HUES6 (cell line): ENCODE results near the gene FBLL1.

Experiments used
- H3K27ac ChIP-seq: 2 replicates; pipeline ENCODE4 v1.7.0; 2013; ENCODE audit warnings: low read depth, mild to moderate bottlenecking, low read length, inconsistent platforms
- H3K27me3 ChIP-seq: 2 replicates; pipeline ENCODE4 v1.6.1; 2013; ENCODE audit warnings: low read length; ENCODE audit not compliant: control insufficient read depth, insufficient read depth
- H3K36me3 ChIP-seq: 2 replicates; pipeline ENCODE4 v1.6.1; 2013; ENCODE audit warnings: low read length; ENCODE audit not compliant: control insufficient read depth, insufficient read depth
- H3K4me1 ChIP-seq: 2 replicates; pipeline ENCODE4 v1.6.1; 2013; ENCODE audit warnings: low read length; ENCODE audit not compliant: control insufficient read depth, insufficient read depth
- H3K4me3 ChIP-seq: 2 replicates; pipeline ENCODE4 v1.5.1; 2013; ENCODE audit warnings: low read depth, low read length
- H3K9ac ChIP-seq: one replicate; pipeline ENCODE4 v1.6.1; 2013; ENCODE audit warnings: mild to moderate bottlenecking, low read length
- H3K9me3 ChIP-seq: 2 replicates; pipeline ENCODE4 v1.6.1; 2013; ENCODE audit warnings: low read depth, low read length; ENCODE audit not compliant: control insufficient read depth, insufficient read depth

Gene FBLL1

DNA sequence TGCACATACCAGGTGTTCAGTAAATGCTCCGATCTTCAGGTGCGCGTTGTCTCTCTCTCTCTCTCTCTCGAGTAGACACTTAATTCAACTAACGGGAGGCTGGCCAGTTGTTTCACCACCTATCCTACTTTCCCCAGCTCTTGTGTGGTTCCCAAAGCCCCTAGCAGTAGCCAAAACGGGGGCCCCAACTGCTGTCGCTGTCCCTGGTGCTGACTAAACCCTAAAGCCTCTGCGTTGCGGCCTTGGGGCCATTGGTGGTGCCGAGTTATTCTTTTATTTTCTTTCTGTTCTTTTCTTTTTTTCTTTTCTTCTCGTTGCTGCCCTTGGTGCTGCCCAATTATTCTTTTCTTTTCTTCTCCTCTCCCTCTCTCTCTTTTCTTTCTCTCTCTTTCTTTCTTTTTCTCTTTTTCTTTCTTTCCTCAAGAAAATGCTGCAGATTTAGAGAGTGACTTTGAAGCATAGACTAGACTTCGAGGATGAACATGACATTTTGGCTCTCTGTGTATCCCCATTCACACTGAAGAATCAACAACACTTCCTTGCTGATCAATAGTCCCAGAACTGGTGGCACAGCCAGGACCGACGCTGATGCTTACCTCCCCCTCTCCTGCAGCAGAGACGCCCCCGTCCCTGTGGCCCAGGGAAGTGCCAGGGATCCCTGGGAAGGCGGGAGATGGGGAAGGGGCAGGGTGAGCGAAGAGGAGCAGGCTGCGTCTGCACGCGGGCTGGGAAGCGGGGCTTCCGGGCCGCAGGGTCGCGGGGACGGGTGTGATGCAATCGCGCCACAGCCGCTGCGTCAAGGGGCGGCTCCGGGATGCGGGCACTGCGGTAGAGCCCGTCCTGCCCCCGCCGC is at the start of gene FBLL1:
FBLL1 (plus strand) TSS at position 785 of the 853 bp plus-strand sequence. CDS start 200 bp downstream, outside the sequence.
- no peak within 1 kb of the TSS for H3K27ac ChIP-seq
- H3K36me3 ChIP-seq = no peaks in the 10 kb centered on the region
- H3K9me3 ChIP-seq = no peaks in the 10 kb centered on the region
- H3K9ac ChIP-seq = peak within 1 kb of the TSS; percentile 27
- peak within 1 kb of the TSS; percentile 61 for H3K4me3 ChIP-seq
- H3K4me1 ChIP-seq = peaks cover 15% of the 10 kb centered on the region
- peaks cover 27% of the 10 kb centered on the region for H3K27me3 ChIP-seq

DNA sequence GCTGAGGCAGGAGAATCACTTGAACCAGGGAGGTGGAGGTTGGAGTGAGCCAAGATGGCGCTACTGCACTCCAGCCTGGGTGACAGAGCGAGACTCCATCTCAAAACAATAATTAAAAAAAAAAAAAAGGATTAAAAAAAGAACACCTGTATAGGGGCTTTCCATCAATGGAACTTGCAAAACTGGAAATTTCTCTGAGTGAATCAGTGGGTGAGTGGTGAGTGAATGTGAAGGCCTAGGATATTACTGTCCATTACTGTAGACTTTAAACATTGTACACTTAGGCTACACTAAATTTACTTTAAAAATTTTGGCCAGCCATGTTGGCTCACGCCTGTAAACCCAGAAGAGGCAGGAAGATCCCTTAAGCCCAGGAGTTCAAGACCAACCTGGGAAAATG is 48.5 kb upstream of the FBLL1 start:
- Histone ChIP-seq H3K36me3 (no peaks in the 10 kb centered on the region), H3K27me3 (no peaks in the 10 kb centered on the region), H3K9me3 (no peaks in the 10 kb centered on the region), H3K4me3 (no peak overlapping the region), H3K9ac (no peak overlapping the region), H3K4me1 (no peaks in the 10 kb centered on the region), H3K27ac (no peak overlapping the region)

DNA sequence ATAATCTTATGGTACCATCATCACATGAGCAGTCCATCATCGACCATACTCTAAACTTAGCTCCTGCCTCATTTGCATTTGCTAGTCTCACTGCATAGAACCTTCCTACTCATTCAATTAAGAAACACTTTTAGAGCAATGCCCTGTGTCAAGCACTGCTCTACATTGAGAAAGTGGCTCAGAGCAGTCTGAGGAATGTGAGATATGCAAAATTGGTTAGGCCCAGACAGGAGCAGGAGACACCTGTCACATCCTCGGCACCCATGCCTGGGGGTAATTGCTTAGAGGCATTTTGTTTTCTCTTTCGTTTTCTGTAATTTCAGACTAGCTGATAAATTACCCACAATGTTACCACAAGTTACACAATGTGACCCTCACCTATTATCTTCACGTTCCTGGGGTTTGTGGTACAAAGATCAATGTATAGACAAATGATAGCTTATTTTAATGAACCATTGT is 47.7 kb upstream of the FBLL1 start:
- no peak overlapping the region for H3K27ac ChIP-seq
- no peak overlapping the region for H3K9ac ChIP-seq
- H3K4me1 ChIP-seq = no peaks in the 10 kb centered on the region
- H3K27me3 ChIP-seq = no peaks in the 10 kb centered on the region
- H3K9me3 ChIP-seq = no peaks in the 10 kb centered on the region
- no peaks in the 10 kb centered on the region for H3K36me3 ChIP-seq
- H3K4me3 ChIP-seq = no peak overlapping the region

DNA sequence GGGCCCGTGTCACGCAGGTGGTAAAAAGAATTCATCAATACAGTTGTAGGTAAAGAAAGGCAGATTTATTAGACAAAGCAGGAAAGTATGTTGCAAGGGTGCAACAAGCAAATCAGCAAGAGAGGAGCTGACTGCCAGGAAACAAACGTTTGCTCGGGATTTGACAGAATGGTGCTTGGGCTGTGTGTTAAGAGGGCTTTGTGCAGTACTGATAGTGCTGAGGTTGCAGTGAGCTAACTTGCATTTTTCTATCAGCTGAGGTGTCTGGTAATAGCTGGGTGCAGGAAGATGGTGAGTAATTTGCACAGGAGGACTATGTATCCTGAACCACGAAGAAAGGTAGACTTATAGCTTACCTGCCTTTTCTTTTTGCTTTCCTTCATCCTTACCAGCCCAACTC is 46.7 kb upstream of the FBLL1 start:
- Histone ChIP-seq H3K27ac (no peak overlapping the region), H3K9me3 (no peaks in the 10 kb centered on the region), H3K4me1 (0 out of 2 replicates have a peak, but pooled peaks cover 2% of the 10 kb centered on the region), H3K36me3 (no peaks in the 10 kb centered on the region), H3K4me3 (no peak overlapping the region), H3K27me3 (no peaks in the 10 kb centered on the region), H3K9ac (no peak overlapping the region)

DNA sequence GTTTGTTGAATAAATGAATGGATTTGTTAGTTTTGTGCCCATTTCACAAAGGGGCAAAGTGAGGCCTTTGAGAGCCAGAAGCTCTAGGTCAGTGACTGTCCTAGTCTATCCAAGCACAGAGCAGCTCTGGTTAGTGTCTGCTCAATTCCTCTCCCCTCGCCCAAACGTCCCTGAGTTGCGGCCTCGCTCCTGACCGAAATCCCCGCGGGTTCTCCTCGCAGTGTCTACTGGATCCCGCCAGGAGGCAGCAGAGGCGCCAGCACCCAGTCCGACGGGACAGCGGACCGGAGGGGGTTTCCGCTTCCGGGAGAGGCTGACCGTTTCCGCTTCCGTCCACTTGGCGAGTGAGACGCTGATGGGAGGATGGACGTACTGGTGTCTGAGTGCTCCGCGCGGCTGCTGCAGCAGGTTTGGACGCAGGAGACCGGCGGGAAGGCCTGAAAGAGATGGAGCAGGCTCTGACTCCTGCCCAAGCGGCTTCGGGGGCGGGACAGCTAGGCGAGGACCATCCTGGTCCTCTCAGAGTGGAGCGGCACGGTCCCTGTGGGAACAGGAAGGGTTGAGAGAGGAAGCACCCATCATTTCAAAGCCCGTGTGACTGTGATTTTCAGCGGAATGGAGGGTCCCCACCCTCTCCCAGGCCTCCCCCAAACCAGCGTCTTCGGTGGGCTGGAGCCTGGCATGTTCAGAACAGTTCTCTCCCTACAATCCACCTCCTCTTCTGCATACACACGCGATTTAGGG is 42.8 kb upstream of the FBLL1 start, which contains the start of gene RARS1:
RARS1 (plus strand) TSS at position 336 of the 744 bp plus-strand sequence; CDS start at position 364, 28 bp downstream.
- peak within 1 kb of the TSS; percentile 87 for H3K4me3 ChIP-seq
- peak within 1 kb of the TSS; percentile 85 for H3K9ac ChIP-seq
- H3K36me3 ChIP-seq = peaks cover 36% of the 10 kb centered on the region
- 0 out of 2 replicates have a peak, but pooled peaks cover 3% of the 10 kb centered on the region for H3K4me1 ChIP-seq
- no peak within 1 kb of the TSS; the same call in 1 of the 2 replicates for H3K27ac ChIP-seq
- no peaks in the 10 kb centered on the region for H3K27me3 ChIP-seq
- H3K9me3 ChIP-seq = no peaks in the 10 kb centered on the region

DNA sequence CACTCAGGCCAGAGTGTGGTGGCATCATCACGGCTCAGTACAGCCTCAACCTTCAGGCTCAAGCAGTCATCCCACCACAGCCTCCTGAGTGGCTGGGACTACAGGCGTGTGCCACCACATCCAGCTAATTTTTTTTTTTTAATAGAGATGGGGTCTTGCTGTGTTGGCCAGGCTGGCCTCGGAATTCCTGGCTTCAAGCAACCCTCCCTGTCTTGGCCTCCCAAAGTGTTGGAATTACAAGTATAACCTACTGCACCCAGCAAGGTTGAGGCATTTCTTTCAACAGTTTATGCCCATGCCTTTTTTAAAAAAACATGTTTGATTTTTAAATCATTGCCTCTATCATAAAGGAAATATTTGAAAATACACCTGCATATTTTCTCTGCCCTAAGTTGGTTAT is 40.0 kb upstream of the FBLL1 start:
- Histone ChIP-seq H3K9ac (no peak overlapping the region), H3K27me3 (no peaks in the 10 kb centered on the region), H3K4me3 (no peak overlapping the region), H3K9me3 (no peaks in the 10 kb centered on the region), H3K36me3 (peaks cover 63% of the 10 kb centered on the region), H3K4me1 (0 out of 2 replicates have a peak, but pooled peaks cover 3% of the 10 kb centered on the region), H3K27ac (no peak overlapping the region)

DNA sequence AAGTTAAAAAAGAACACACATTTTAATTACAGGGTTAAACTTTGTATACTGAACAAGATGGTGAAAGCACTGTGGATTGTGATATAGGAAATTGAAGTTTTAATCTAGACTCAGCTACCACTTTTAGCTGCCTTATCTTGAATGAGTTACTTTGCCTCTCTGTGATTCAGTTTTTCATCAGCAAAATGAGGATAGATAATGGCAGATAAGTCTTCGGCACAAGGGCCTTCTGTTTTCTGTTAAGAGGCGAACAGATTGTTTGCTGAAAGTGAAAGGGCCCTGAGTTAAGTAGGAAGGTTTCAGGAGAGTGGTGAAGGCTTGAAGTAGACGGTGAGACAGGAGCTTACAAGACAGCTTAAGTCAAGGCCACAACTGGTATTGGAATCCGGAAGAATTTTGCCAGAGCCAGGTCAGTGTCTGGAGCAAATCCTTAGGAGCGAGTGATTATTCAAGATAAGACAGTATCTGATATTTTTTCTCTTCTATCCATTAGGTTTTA is 35.0 kb upstream of the FBLL1 start:
- Histone ChIP-seq H3K4me1 (no peaks in the 10 kb centered on the region), H3K9ac (no peak overlapping the region), H3K27ac (no peak overlapping the region), H3K9me3 (no peaks in the 10 kb centered on the region), H3K27me3 (no peaks in the 10 kb centered on the region), H3K36me3 (peaks cover 92% of the 10 kb centered on the region), H3K4me3 (no peak overlapping the region)

DNA sequence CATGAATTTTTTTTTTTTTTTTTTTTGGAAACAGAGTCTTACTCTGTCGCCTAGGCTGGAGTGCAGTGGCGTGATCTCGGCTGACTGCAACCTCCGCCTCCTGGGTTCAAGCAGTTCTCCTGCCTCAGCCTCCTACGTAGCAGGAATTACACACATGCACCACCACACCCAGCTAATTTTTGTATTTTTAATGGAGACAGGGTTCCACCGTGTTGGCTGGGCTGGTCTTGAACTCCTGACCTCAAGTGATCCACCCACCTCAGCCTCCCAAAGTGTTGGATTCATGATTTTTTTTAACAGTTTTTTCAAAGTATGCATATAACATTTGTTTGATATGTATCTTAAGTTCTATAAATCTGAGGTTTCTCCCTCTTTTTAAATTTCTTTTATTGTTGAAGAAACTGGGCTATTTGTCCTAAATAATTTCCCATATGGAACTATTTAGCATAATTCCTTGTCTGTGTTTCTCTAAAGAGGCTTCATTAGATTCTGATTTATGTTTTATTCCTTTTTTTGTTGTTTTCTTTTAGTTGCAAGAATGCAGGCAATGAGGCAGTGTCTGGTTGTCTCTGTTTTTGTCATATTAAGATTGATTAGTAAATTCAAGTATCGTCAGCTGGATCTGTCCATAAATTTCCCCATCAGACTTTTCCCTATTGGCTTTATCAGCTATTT is 26.4 kb upstream of the FBLL1 start:
- H3K9me3 ChIP-seq = no peaks in the 10 kb centered on the region
- peaks cover 85% of the 10 kb centered on the region for H3K36me3 ChIP-seq
- H3K9ac ChIP-seq = no peak overlapping the region
- H3K4me1 ChIP-seq = no peaks in the 10 kb centered on the region
- H3K4me3 ChIP-seq = no peak overlapping the region
- H3K27ac ChIP-seq = no peak overlapping the region
- no peaks in the 10 kb centered on the region for H3K27me3 ChIP-seq

DNA sequence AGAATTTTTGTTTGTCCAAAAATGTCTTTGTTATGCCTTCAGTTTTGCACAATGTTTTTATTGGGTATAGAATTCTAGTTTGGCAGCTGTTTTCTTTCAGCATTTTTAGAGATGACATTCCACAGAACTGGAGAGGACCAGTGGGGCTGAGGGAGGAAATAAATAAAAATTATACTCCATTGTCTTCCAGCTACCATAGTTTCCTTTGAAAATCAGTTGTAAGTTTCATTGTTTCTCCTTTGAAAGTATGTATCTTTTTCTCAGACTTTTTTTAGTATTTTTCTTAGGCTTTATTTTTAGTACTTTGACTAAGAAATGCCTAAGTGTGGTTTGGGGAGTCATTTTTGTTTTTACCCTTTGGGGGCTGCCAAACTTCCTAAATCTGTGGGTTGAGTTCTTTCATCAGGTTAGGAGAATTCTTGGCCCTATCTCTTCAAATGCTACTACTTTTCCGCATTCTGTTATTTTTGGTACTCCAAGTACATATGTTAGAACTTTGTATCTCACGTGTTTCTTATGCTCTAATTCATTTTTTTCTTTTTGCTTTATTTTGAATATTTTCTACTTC is 15.2 kb upstream of the FBLL1 start:
- no peak overlapping the region for H3K9ac ChIP-seq
- no peaks in the 10 kb centered on the region for H3K4me1 ChIP-seq
- H3K9me3 ChIP-seq = peaks cover 4% of the 10 kb centered on the region; the same call in 1 of the 2 replicates
- H3K27me3 ChIP-seq = no peaks in the 10 kb centered on the region
- H3K27ac ChIP-seq = no peak overlapping the region
- H3K36me3 ChIP-seq = peaks cover 94% of the 10 kb centered on the region
- H3K4me3 ChIP-seq = no peak overlapping the region

DNA sequence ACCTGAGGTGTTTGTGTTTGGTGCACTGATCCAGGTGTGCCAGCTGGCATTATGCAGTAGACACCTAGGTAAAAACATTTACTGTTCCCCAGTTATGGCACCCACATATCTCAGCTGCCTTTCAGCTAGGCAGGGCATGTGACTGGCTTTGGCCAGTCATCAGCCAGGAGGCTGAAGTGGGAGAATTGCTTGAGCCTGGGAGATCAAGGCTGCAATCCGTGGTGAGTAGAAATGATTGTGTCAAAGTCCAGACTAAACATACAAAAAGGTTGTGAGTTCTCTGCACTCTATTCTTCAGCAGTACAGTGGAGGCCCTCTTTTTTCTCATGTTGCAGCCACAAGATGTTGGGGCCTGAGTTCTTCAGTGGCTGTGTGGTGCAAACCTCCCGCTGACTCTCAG is 3.2 kb upstream of the FBLL1 start:
- H3K4me1 ChIP-seq = peaks cover 5% of the 10 kb centered on the region; the same call in 1 of the 2 replicates
- H3K27me3 ChIP-seq = peaks cover 19% of the 10 kb centered on the region
- H3K27ac ChIP-seq = no peak overlapping the region
- no peak overlapping the region for H3K4me3 ChIP-seq
- no peaks in the 10 kb centered on the region for H3K9me3 ChIP-seq
- no peaks in the 10 kb centered on the region for H3K36me3 ChIP-seq
- H3K9ac ChIP-seq = no peak overlapping the region
